ENCODE data around the gene BAIAP2.
"Not testable (repeated sequence)": the region's sequence is repeated elsewhere in the genome, so short reads cannot be mapped to it uniquely, and the experiment has no call there.

Gene BAIAP2

GRCh38 chr17:81025741-81026129 lies 9.2 kb upstream of the BAIAP2 start:
- no peak for DNase-seq

GRCh38 chr17:81026266-81027036 lies 8.5 kb upstream of the BAIAP2 start:
- no peak for DNase-seq

GRCh38 chr17:81027038-81027437 lies 7.9 kb upstream of the BAIAP2 start:
- no peak for DNase-seq

GRCh38 chr17:81027591-81028505 lies 7.1 kb upstream of the BAIAP2 start:
- no peak for DNase-seq

- no peak for DNase-seq
Measured at GRCh38 chr17:81028506-81028858, 6.5 kb upstream of the BAIAP2 start.

GRCh38 chr17:81029859-81030258 lies 5.1 kb upstream of the BAIAP2 start:
- DNase-seq: no peak

GRCh38 chr17:81030312-81030711 lies 4.6 kb upstream of the BAIAP2 start:
- DNase-seq: not testable (repeated sequence)

- no peak for DNase-seq
Measured at GRCh38 chr17:81030741-81031565, 4.0 kb upstream of the BAIAP2 start.

- DNase-seq: no peak
Measured at GRCh38 chr17:81031566-81032550, 3.1 kb upstream of the BAIAP2 start.

- DNase-seq: no peak
Measured at GRCh38 chr17:81032641-81033480, 2.1 kb upstream of the BAIAP2 start.

- DNase-seq: no peak
Measured at GRCh38 chr17:81033535-81034167, 1.3 kb upstream of the BAIAP2 start.

- no peak for DNase-seq
Measured at GRCh38 chr17:81034168-81034777, 678 bp upstream of the BAIAP2 start.

GRCh38 chr17:81035521-81036196 lies 708 bp downstream of the BAIAP2 start:
- DNase-seq: no peak

GRCh38 chr17:81036197-81036941 lies 1.4 kb downstream of the BAIAP2 start:
- DNase-seq: no peak

GRCh38 chr17:81037026-81037797 lies 2.3 kb downstream of the BAIAP2 start:
- no peak for DNase-seq

- no peak for DNase-seq
Measured at GRCh38 chr17:81037798-81038733, 3.1 kb downstream of the BAIAP2 start.

GRCh38 chr17:81039096-81039495 lies 4.1 kb downstream of the BAIAP2 start:
- DNase-seq: no peak
